ENCODE results near the gene NAV2.

DNA sequence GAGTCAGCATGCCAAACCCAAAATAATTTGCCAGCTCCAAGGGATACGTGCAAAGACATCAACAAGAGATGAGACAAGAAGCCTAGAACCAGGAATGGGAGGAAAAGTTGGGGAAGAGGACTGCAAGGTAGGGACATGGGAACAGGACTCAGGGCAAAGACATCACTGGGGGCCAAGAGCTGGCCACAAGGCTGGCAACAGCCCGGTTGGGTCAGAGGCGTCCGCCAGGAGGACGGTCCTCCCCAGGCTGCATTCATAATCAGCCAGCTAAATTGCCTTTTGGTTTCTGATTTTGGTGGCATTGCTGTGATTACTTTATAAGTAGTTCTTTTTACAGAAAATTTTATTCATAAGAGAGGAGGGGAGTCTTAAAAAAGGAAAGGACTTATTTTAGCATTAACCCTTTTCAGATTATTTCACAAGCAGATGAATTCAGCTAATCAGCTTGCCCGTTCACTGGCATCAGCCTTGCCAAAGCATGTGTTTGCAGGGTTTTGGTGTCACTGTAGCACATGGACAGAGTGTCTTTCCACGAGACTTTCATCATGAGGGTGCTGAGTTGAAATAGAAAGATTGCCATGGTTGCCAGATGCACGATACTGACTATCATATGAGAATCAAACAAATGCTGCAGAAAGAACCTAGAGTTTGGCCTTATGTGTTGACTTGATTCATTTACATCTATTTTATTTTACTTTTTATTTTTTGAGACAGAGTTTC is 23.2 kb upstream of the NAV2 start:
- TF ChIP-seq POLR2AphosphoS5 (IDR thresholded peaks at IDR 0.05; ENCODE audit: borderline replicate concordance, low read depth, low read length) (no peak), EZH2 (IDR thresholded peaks at IDR 0.05) (no peak), FOXP2 (optimal IDR thresholded peaks at IDR 0.05; ENCODE audit: control extremely low read depth, extremely low read length, insufficient read depth) (no peak)

Data from SK-N-MC (cell line).